NCI-H510A treated with DMSO at 0.1 percent for 48 hours (cell line): ENCODE measurements around the gene FGF18.

Experiments used
- DNase-seq: peaks from one replicate; lab custom pipeline; 2025; lab: John Stamatoyannopoulos, UW

Gene FGF18

GRCh38 chr5:171442287-171443042 is 23.0 kb downstream of the FGF18 start:
- no peak for DNase-seq

- no peak for DNase-seq
Measured at GRCh38 chr5:171444582-171444981, 25.1 kb downstream of the FGF18 start.

GRCh38 chr5:171445644-171446516 is 26.4 kb downstream of the FGF18 start:
- no peak for DNase-seq

DNA sequence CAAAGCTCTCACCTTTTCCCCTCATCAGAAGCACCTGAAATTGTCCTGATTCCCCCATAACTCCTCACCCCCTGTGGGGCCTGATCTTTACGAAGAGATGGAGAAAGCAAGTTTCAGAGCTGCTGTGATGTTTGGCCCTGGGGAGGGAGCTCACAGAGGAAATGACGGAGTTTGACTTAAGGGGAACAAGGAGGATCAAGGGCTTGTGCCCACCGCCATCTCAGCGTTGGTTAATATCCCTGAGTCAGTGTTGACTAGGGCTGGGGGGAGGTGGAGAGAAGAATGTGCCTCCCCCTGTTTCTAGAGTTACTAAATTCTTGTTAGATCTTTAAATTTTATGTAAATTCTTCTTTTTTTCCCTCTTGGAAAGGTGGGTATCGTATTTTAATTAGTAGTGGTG is 27.8 kb downstream of the FGF18 start:
- DNase-seq = no peak

GRCh38 chr5:171449426-171449825 is 30.0 kb downstream of the FGF18 start:
- DNase-seq = no peak

DNA sequence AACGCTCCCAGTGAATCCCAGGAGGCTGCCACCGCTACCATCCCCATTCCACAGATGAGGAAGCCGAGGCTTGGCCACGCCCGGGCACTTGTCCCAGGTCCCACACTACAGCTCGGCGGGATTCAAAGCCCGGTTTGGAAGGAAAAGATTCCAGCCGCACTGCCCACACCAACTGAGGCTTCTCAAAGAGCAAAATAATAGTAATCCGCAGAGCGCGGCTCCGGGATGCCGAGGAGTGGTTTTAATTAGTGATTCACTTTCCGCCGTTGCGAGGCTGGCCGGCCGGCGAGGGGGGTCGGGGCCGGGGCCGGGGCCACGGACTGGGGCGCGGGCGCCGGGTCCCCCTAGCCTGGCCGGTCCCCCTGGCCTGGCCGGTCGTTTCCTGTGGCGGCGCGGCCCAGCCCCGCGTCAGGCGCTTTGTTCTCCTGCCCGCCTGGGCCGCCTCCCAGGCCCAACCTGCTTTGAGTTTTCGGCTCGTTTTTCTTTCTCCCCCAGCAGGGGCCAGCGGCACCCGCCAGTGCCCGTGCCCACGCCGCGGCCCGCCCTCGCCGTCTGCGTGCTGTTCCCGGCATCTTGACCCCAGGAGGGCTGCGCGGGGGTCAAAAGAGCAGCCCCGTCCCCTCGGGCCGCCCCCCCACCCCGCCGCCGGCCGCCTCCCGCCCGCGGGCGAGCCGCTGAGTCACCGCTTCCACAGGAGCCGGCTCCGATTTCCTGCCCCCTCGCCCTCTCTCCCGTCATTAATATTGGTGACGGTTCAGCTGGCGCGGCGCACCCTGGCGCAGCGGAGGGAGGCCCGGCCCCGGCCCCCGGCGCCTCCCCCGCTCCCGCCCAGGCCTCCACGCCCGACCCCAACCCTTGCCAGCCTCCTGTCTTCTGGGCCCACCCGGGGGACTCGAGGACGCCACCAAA is 31.2 kb downstream of the FGF18 start:
- no peak for DNase-seq

DNA sequence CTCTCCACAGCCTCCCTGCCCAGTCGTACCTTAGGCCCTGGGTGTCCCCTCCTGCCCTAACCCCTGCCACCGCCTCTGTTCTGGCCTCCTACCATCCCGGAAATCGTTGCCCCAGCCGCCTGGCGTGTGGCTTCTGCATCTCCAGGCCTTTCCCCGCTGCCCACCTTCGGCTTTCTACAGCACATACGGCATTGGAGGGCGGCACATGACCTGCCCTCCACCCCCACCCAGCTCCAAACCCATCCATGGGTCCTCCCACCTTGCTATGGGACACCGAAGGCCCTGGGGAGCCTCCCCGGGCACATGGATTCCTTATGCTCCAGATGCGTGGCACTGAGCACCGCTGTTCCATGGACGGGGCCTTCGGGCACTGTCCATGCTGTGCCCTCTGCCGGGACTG is 32.0 kb downstream of the FGF18 start:
- no peak for DNase-seq

DNA sequence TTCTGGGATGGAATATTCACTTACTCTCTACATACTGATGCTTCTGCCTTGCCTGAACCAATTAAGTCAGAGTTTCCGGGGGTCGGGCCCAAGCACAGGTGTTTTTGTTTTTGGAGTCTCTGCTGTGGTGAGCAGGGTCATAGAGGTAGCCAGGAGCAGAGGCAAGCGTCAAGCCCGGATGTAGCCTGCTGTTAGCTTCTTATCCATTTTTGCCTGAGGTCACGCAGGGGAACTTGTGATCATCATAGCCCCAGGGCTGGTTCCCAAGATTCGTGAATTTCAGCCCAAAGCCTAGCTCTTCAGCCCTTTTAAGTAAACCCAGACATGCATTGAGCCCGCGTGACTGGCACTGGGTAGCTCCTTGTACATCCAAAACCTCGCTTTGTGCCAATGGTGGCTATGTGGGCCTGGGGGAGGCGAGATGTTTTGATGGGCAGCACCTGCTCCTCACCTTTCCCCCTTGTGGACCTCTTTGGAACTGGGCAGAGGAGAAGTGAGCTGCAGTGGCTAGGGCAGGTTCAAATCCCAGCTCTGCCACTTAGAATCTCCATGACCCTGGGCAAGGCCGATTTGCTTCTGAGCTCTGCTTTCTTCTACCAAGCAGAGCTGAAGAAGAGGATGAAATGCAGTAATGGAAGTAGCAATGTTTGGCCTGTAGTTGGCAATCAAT is 33.7 kb downstream of the FGF18 start:
- no peak for DNase-seq

GRCh38 chr5:171453988-171454387 is 34.5 kb downstream of the FGF18 start:
- no peak for DNase-seq

DNA sequence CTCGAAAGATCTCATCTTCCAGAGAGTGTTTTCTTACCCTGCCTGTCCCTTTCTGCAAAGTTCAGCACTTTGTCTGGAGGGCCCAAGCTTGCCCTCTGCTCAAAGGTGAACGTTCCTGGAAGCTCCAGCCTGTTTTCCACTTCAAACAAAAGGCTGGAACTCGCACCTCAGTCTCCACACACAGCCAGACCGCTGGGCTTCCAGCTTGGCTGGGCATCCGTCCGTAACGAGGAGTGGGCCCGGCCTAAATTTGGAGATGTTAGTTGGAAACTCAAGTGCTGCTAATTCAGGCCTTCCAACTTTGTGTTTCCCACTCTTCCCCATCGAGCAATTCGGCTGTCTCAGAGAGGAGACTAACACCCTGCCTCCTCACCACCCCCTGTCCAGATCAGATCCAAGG is 35.1 kb downstream of the FGF18 start:
- no peak for DNase-seq

- DNase-seq = no peak
Measured at GRCh38 chr5:171455522-171455921, 36.1 kb downstream of the FGF18 start.

DNA sequence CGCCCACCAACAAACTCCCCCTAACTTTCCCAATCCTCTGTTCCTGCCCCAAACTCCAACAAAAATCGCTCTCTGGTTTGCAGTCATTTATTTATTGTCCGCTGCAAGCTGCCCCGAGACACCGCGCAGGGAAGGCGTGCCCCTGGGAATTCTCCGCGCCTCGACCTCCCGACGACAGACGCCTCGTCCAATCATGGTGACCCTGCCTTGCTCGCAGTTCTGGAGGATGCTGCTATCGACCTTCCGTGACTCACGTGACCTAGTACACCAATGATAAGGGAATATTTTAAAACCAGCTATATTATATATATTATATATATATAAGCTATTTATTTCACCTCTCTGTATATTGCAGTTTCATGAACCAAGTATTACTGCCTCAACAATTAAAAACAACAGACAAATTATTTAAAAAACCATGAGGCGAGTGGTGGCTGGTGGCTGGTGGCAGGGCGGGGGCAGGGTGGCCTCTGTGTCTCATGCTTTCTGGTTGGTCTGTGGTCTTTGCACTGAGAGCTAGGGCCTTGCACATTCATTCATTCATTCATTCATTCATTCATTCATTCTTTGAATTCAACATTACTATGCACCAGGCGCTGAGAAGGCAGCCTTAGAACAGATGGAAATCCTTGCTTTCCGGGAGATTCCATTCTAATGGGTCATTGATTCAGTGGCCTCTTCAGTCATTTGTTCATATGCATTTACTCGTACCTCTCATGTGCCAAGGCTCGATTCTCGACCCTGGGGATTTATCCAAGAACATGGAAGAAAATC is 37.9 kb downstream of the FGF18 start:
- DNase-seq = no peak

DNA sequence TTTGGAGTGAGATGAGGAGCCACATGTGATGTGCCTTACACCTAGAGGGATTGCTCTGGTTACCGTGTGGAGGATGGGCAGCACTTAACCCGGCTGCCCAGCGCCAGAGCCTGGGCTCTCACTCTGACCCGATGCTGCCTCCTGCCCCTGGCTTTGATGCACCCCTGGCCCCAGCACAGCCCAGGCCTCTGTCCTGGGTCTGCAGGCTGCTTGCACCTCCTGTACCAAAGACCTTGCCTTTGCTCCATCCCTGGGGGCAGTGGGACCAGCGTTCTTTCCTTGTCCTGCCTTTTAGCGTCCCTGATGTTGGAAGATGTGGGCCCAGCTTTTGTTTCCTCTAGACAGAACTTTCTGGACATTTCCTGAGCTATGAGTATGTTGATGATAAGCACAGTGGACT is 40.4 kb downstream of the FGF18 start:
- no peak for DNase-seq

DNA sequence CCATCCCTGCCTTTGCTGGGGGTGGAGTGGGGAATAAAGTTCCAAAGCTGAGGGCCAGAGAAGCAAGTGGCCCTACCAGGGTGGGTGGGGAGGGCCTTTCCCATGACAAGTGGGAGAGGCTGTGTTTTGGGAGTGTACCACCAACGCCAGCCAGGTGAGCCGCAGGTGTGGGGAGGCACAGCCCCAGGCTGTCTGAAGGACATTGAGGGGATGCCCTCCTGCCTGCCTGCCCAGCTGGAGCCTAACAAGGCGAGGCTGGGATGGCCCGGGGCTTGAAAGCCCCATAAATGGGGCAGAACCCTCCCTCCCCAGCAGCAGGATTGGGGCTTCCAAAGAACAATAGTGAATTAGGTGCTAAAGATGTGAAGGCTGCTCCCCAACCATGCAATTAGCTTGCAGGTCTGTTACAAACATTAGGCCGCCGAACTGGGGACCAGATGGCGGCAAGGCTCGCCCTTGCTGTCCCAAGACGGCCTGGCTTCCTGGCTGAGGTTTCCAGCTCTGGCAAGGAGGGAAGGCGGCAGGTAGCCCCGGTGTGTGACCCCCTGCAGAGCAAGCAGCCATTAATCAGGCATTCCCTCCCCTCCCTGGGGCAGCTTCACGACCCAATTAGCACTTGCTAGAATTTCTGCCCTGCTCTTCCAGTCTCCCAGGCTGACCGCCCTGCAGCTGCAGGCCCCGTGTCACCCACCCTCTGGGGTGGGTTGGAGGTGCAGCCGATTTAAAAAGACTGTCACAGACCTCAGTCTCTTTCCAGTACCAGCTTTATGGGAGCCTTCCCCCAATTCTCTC is 42.9 kb downstream of the FGF18 start:
- no peak for DNase-seq

- DNase-seq = no peak
Measured at GRCh38 chr5:171462928-171463861, 43.7 kb downstream of the FGF18 start.

DNA sequence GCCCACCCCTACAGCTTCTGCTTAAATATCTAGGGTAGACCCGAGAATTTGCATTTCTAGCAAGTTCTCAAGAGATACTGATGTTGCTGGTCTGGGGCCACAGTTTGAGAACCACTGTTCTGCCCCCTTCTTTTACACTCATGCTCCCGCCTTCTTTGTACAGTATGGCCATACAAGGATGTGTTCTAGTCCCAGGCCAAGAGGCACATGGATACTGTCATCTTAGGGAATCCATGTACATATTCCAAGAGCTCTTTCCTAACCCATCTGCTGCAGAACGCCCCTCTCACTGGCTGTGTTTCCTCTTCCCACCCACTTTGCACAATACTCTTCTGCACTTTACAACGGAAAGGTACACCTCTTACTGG is 44.4 kb downstream of the FGF18 start:
- no peak for DNase-seq

GRCh38 chr5:171464829-171465228 is 45.4 kb downstream of the FGF18 start:
- DNase-seq = no peak

GRCh38 chr5:171467107-171467506 is 47.7 kb downstream of the FGF18 start:
- no peak for DNase-seq

DNA sequence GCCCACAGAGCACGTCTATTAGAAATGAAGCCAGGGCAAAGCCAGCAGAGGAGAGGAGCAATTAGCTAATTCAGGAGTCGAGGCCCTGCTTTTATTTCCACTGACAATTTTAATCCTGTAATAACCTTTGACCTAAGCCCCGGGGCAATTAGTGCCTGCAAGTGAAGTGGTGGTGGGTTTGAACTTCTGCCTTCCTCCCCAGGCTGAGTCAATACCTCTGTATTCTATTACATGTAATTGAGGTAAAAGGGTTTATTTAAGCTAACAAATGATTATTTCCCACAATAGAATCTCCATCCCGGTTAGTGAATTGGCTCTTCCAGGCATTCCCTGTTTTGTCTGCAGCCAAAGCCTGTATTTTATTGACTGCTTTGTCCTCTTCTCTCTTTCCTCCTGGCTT is 49.9 kb downstream of the FGF18 start:
- no peak for DNase-seq
